Iris pigment epithelial cell (primary cell): ENCODE measurements around the gene PRDM15.

Source experiments
- DNase-seq: peaks from one replicate; pipeline ENCODE4 v3.0.0-alpha.2; 2011; ENCODE audit warnings: low read depth

PRDM15 gene

DNA sequence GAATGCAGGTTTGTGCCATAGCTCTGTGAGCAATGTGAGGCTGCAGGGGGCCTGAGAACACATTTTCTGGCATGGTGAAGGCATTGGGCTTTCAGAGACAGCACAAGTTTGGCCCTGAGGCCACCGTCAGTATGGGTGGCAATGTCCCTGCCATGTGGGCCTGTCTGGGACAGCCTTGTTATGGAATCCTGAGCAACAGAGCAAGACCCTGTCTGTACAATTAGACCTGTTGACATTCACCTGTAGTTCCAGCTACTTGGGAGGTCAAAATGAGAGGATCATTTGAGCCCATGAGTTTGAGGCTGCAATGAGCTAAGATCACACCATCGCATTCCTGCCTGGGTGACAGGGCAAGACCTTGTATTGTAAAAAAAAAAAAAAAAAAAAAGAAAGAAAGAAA is 35.6 kb downstream of the PRDM15 start:
- DNase-seq: no peak

DNA sequence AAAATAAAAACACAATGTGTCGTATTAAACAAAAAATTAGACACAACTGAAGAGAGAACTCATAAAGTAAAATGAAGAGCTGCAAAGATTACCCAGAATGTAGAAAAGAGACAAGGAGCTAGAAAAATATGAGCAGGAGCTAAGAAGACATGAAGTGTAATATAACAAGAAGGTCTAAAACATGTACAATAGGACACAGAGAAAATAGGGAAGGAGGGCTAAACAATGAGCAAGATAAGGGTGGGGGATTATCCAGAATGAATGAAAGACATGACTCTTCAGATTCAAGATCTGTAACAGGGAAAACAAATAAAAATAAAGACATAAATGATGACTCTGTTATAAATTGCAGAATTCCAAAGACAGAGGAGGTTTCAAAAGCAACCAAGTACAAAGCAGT is 38.3 kb downstream of the PRDM15 start:
- no peak for DNase-seq

DNA sequence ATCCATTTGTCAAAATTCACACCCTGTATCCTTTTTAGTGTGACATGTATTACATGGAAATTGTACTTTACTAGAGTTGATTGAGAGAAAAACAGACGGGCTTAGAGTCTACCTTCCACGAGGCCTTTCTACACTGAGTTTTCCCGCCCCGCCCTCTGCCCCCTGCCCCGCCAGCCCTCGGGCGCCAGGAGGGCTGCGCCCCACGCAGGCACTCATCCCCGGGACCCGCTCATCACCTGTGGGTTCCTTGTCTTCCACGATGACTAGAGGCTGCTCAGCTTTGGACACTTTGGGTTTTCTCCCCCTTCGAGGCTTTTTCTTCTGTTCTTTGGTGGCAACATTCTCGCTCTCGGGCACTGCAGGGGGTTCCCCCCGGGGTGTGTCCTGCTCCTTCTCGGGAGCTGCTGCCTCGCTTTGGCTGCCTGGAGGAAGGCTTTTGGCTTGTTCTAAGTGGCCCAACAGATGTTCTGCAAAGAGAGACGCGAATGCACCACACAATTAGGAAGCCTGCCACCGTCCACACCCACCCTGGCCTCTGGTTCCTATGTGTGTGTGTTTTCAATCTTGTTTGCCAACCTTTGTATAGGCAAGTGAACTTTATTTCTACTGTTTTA is 39.6 kb downstream of the PRDM15 start:
- no peak for DNase-seq

DNA sequence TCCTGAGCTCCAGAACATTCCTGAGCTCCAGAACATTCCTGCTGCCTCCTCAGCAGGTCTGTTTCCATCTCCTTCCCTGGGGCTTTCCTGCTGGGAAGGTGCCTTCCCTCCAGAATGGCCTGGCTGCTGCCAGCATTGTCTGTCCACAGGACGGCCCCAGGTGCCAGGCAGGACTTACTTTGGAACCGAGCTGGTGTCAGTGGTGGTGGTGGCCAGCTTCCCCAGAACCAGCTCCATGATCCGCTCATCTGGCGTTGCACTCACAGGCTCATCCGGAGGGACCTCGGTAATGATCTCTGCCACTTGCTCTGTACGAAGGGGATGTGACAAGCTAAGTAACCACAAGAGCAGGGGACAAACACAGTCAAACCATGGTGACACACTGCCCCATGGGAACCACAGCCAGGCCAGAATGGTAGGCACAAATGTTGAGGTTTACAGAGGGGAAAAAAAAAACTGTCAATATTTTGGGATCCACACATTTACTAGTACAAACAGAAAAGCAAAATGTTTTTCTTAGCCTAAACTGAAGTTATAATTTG is 41.3 kb downstream of the PRDM15 start:
- no peak for DNase-seq

DNA sequence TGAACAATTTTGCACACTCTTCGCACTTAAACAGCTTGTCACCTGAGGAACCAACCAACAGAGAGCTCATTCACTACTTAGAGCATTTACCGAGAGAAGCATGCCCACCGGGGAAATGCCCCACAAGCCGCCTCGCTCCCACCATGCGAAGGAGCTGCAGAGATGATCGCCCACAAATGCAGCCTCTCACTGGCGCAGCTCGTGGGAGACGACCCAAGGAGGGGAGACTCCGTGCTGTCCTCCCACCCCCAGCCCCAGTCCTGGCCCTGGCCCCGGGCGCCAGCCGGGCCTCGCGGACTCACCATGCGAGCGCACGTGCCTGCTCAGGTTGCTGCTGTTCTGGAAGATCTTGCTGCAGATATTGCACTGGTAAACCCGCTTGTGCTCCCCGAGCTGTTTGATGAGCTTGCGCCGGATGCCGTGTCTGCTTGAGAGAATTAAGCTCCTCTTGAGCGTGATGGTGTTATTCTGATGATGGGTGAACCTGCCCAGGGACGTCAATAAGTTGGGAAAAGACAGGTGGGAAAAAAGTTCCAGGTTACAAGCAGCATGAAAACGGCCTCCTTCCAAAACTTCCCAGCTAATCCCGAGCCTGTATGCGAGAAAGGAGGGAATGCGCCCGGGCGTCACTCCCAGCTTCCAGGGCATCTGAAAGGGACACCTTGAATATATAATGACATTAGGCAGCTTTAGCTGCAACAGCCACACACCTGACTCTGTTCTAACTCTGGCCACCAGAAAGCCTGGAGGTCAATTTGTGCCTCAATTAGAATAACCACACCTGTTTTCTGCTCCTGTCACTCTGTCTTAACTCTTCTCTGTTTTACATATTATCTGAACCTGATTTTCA is 42.8 kb downstream of the PRDM15 start:
- DNase-seq: no peak

DNA sequence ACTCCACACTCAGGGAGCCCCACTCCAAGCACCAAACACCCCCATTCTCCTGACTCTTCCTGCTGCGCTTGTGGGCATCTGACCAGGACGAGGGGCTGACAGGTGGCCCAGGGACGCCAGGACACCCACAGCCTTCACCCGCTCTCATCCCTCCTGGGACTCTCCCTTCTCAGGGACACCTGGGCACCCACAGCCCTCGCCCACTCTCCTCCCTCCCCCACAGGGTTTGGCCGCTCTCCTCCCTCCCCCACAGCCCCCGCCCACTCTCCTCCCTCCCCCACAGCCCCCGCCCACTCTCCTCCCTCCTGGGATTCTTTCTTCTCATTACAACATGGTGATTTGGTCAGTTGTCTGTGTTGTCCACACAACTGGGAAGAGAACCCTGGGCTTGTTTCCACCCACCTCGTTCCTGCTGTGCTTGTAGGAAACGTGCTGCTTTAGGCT is 43.4 kb downstream of the PRDM15 start:
- no peak for DNase-seq

DNA sequence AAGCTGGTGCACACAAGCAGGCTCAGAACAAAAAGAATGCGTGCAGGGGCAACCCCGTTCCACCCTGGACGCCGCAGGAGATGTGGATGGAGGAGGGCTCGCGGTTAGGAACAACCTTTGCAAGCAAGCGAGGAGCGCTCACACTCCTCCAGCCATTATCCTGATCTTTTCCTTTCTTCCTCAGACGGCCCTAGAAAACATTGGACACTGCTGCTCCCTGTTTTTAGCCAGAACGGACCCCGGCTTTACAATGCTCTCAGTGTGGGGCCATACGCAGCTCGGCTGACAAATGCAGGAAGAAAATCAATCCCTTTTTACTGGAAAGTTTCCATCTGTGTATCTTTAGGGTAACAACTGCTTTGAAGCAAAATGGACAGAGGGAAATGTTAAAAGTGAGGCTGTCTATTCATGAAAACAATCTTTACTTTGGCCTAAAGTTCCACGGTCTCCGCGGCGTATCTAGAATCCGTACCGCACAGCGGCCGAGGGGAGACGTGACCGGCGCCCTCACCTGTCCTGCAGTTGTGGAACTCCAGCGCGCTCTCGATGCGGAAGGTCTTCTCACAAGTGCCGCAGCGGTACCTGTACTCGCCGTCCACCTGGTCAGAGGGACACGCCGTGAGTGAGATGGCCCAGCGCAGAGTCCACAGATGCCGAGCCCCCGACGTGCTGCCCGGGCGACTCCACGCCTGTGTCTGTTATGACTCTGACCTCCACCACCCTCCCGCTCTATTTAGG is 44.0 kb downstream of the PRDM15 start:
- DNase-seq: no peak

DNA sequence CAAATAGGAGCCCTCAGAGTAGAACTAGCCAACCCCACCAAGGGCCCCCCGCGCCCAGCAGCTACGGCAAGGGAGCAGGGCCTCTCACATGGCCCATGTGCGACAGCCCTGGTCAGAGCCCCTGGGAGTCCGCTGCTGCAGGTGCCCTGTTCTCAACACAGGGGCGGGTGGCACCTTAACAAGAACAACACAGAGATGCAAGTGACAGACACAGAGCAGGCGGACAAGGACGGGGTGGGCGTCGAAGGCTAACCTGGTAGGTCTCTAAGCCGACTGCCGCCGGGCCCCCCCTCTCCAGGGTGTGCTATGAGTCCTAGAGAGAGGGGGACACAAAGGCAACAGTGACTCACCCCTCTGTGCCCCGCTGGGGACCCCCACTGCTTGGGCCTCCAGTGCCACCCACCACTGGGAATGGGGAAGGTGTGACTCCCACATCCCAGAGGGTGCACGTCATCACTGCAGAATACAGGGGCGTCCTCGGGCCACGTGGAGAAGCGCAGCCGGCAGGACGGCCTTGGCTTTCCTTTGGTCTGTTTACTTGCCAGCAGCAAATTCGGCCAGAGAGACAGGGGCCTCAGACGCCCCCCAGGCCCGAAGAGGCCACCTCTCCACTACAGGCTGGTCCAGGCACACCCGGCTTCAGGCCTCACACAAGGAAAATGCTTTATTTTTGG is 44.8 kb downstream of the PRDM15 start:
- no peak for DNase-seq

DNA sequence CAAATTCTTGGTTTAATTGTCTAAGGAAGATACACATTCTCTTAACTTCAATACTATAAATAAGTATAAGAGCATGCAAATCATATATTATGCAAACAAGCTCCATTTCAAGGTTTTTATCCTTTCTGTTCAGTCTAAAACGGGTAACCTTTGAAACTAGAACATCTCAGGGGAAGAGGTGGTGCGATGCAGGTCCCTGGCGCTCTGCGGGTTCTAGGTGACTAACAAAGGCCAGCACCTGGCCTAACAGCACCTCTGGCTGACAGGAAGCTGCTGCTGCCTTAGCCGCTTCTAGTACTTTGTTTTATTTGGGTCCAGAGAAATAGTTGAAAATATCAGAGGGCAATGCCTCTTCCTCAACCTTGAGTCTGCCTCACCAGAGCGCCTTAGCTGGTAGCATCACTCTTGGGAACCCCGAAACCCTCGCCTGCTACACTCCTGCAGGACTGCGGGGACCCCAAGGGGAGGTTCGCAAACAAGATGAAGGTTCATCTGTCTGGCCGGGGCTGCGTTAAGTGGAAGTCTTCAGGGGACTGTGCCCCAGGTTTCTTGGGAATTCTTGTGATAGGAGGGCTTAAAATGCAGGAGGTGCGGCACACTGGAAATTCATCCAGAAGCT is 45.5 kb downstream of the PRDM15 start:
- DNase-seq: no peak

DNA sequence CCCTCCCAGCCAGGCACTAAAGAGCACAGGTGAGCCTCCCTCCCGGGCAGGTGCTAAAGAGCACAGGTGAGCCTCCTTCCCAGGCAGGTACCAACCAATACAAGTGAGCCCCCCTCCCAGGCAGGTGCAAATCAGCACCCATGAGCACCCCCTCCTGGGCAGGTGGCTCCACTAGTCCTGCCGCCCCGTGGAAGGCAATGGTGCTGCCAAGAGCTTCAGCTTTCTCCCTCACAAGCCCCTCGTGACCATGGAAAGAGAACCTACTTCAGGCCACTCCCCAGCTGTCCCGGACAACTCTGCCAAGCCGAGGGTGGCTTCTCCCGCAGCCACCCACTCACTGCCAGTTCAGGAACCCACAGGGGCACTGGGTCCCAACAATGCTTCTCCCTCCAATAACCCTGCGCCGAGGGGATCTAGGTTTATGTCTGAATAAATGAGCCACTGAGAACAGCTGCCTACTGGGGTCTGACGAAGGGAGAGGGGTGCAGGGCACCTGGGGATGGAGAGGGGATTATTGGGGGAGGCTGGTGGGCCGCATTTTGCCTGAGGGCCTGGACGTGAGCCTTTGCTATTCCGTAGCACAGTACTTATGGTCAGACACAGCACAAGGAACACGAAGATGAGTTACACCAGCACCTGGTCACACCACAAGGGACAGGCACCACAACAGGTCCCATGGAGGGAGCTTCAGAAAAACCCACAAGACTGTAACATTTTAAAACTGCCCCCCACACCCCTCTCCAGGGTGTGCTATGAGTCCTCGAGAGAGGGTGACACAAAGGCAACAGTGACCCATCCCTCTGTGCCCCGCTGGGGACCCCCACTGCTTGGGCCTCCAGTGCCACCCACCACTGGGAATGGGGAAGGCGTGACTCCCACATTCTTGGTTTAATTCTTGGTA is 46.3 kb downstream of the PRDM15 start:
- DNase-seq: no peak

DNA sequence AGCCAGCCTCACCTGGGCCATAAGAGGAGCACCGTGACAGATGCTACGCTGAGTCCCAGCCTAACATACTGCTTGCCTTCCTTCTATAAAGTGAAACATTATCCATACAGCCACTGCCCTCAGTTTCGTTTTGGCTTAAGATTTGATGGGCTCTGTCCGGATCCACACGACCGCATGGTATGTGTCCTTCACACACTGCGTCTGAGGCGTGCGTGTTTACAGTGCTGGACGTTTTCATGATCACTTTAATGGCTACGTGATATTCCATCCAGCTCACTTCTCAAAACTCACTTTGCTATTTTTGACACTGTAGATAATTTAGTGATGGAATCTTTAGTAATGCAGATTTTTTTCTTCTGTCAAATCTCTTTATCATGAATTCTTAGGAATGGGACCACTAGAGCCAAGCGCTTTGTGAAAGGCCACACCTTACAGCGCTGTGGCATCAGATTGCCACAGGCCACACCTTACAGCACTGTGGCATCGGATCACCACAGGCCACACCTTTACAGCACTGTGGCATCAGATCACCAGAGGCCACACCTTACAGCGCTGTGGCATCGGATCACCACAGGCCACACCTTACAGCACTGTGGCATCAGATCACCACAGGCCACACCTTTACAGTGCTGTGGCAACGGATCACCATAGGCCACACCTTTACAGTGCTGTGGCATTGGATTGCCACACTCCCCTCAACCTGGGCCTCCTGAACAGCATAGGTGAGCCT is 47.1 kb downstream of the PRDM15 start:
- DNase-seq: no peak

DNA sequence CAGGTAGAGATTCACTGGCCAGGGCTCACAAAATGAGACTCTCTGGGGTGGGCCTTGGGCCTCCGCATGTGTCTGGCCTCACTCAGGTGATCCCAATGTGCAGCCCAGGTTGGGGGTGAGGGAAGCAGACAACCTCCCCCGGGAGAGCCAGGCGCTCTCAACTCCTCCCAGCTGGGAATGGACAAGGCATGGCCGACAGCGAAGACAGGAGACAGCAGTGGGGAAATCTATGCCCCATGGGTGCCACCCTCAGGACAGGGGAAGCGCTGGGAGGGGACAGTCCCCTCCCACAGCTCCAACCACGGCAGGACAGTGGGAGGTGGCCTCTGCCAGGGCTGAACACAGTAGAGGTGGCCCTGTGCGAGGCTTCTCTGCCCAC is 47.7 kb downstream of the PRDM15 start:
- no peak for DNase-seq

DNA sequence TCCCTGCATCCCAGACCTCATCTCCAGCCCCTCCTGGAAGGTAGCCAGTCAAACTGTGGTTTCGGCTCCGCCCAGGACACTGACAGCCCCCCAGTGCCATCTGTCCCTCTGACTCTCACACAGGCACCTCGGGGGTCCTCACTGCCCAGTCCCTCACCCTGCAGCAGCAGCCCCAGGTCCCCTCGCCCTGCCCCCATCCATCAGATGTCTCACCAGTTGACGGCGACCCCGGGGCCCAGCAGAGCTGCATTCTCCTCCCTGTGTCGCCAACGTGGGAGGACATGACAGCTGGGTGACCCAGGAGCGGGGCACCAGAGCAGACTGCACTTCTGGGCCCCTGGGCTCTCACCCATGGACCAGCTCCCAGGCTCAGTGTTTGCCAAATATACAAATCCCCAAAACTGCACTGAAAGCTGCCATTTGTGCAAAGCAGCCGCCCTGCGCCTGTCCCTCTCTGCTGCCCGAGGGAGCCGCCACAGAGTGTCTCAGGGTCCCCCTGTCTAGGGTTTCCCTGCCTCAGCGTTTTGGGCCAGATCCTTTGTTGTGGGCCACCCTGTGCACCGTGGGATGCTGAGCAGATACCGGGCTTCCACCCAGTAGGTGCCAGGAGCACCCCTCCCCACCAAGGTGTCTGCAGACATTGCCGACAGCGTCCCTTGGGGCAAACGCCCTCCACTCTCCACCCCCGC is 48.2 kb downstream of the PRDM15 start:
- no peak for DNase-seq

DNA sequence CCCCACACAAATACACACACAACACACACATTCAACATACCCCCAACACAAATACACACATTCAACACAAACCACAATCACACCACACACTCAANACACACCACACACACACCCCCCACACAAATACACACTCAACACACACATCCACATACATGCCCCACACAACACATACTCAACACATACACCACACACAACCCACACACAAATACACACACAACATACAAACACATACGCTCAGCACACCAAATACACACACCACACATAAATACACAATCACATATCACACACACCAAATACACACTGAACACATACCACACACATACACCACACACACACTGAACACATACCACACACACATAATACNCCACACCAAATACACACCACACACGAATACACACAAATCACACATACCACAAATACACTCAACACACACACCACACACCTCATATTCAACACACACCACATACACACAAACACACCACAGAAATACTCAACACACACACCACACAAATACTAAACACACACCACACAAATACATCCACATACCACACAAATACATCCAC is 48.9 kb downstream of the PRDM15 start:
- no peak for DNase-seq

DNA sequence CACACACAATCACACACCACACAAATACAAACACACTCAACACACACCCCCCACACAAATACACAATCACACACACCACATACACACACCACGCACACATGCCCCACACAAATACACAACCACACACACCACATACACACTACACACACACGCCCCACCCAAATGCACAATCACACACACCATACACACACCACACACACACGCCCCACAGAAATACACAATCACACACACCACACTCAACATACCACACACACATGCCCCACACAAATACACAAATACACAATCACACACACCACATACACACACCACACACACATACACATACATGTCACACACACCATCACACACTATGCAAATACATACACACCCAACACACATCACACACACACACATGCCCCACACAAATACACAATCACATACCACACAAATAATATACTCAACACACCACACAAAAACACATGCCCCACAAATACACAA is 50.2 kb downstream of the PRDM15 start:
- DNase-seq: no peak

DNA sequence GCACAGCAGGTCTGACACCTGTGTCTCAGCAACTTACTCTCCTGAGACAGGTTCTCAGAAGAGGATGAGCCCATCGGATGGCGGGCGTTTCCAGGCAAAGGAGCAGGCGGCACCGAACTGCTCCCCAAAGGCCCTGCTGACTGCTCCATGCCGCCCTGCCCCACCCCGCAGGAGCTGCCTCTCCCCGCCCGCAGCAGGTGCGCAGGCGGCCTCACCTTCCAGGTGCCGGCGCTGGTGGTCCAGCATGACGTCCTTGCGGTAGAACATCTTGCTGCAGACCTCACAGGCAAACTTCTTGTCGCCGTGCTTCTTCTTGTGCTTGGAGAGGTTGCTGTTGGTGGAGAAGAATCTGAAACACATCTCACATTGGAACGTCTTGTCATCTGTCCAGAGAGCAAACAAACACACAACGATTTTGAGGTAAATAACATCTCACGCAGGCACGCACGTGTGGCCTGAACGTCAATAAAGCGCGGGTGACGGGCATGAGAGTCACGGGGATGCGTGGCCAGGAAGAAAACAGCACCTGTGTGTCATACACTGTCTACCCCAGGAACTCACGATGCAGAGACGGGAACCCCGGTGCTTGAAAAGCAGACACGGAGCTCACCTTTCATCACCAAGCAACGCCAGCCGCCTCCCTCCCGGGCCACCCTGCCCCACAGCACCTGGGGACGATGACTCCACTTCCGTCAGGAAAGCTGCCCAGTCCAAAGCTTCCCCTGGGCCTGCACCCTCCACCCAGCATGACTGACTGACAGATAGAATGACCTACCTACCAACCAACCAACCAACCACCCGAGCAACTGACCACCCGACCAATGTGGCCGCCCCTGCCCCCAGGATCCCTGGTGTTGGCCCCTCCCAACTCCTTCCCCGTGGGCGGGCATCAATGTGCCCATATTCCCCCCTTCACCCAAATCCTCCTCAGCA is 50.9 kb downstream of the PRDM15 start:
- DNase-seq: no peak

DNA sequence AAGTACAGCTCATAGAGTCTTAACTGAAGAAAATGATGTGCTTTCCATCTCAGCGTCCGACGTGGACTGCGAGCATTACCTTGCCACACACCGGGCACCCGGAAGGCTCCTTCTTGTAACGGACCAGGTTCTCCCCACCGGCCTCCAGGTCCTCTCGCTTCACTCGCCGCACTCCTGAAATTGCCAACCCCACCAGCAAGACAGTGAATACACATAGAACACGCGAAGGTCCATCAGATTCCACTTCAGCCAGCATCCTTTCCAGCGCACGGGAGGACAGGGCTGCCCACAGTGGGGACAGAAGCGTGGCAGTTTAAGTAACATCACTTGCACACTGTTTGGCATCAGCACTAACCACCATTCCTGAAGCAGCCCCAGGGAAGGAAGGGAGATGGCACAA is 53.3 kb downstream of the PRDM15 start:
- DNase-seq: no peak

DNA sequence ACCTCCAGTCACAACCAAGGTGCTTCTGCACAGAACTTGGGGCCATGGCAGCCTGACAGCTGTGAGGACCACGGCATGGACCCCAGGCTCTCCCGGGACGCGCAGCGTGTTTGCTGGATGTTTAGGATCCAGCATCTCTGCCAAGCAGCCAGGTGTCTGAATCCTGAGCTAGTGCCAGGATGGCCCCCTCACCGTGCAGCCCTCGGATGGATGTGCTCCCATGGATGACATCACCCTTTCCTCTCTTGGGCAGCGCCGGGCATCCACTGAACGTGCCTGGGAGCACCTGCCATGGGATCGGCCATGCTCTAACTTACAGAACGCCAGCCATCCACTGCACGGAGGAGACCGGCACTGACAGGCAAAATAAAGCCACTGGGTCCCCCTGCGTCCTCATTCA is 53.9 kb downstream of the PRDM15 start:
- DNase-seq: no peak
